ENCODE data around the gene PKDCC.

PKDCC gene

GRCh38 chr2:42035241-42035640, 12.6 kb upstream of the PKDCC start:
- H3K27me3 Mint-ChIP-seq, result peaks cover 26 to 31% of the 10 kb centered on the region in 2 donors
- H3K27ac Mint-ChIP-seq, result peak overlapping the region in 1 of 2 donors; percentile 12
- no peaks in the 10 kb centered on the region for H3K9me3 Mint-ChIP-seq
- H3K4me1 Mint-ChIP-seq (ENCODE audit: low read depth in 2 of 2), result peaks cover 0 to 13% of the 10 kb centered on the region in 2 donors
- H3K36me3 Mint-ChIP-seq (ENCODE audit: insufficient read depth), result no peaks in the 10 kb centered on the region
- no peak overlapping the region for H3K4me3 Mint-ChIP-seq
- DNase-seq, result no peak
- no peak for ATAC-seq (replicated peaks)

GRCh38 chr2:42036413-42036812, 11.4 kb upstream of the PKDCC start:
- Mint-ChIP-seq H3K4me1 (ENCODE audit: low read depth in 2 of 2) (peaks cover 0 to 13% of the 10 kb centered on the region in 2 donors), H3K27ac (no peak overlapping the region), H3K27me3 (peaks cover 15 to 21% of the 10 kb centered on the region in 2 donors), H3K4me3 (no peak overlapping the region), H3K36me3 (ENCODE audit: insufficient read depth) (no peaks in the 10 kb centered on the region), H3K9me3 (no peaks in the 10 kb centered on the region)
- ATAC-seq (replicated peaks) (no peak), DNase-seq (no peak)

GRCh38 chr2:42036940-42037339, 10.9 kb upstream of the PKDCC start:
- Mint-ChIP-seq H3K36me3 (ENCODE audit: insufficient read depth) (no peaks in the 10 kb centered on the region), H3K4me3 (no peak overlapping the region), H3K9me3 (no peaks in the 10 kb centered on the region), H3K27ac (no peak overlapping the region), H3K4me1 (ENCODE audit: low read depth in 2 of 2) (peaks cover 0 to 8% of the 10 kb centered on the region in 2 donors), H3K27me3 (peaks cover 15 to 21% of the 10 kb centered on the region in 2 donors)
- DNase-seq (no peak), ATAC-seq (replicated peaks) (no peak)

- Mint-ChIP-seq H3K9me3 (no peaks in the 10 kb centered on the region), H3K4me3 (no peak overlapping the region), H3K36me3 (ENCODE audit: insufficient read depth) (no peaks in the 10 kb centered on the region), H3K4me1 (ENCODE audit: low read depth in 2 of 2) (peaks cover 0 to 5% of the 10 kb centered on the region in 2 donors), H3K27me3 (peaks cover 37% of the 10 kb centered on the region in 2 donors), H3K27ac (no peak overlapping the region)
- ATAC-seq (replicated peaks) (no peak), DNase-seq (no peak)
These were observed 7.1 kb upstream of the PKDCC start for GRCh38 chr2:42040643-42041278.

- peaks cover 37 to 42% of the 10 kb centered on the region in 2 donors for H3K27me3 Mint-ChIP-seq
- DNase-seq (no peak), ATAC-seq (replicated peaks) (no peak)
- no peaks in the 10 kb centered on the region for H3K4me1 Mint-ChIP-seq (ENCODE audit: low read depth in 2 of 2)
- no peak overlapping the region for H3K27ac Mint-ChIP-seq
- H3K9me3 Mint-ChIP-seq, result no peaks in the 10 kb centered on the region
- no peaks in the 10 kb centered on the region for H3K36me3 Mint-ChIP-seq (ENCODE audit: insufficient read depth)
- H3K4me3 Mint-ChIP-seq, result no peak overlapping the region
These were observed 6.3 kb upstream of the PKDCC start for GRCh38 chr2:42041377-42042127.

GRCh38 chr2:42042631-42043355, 5.0 kb upstream of the PKDCC start:
- H3K27me3 Mint-ChIP-seq, result peaks cover 43 to 49% of the 10 kb centered on the region in 2 donors
- H3K36me3 Mint-ChIP-seq (ENCODE audit: insufficient read depth), result no peaks in the 10 kb centered on the region
- H3K4me3 Mint-ChIP-seq, result no peak overlapping the region
- H3K27ac Mint-ChIP-seq, result no peak overlapping the region
- DNase-seq (no peak), ATAC-seq (replicated peaks) (no peak)
- H3K4me1 Mint-ChIP-seq (ENCODE audit: low read depth in 2 of 2), result peaks cover 0 to 3% of the 10 kb centered on the region in 2 donors
- H3K9me3 Mint-ChIP-seq, result no peaks in the 10 kb centered on the region

GRCh38 chr2:42043789-42044394, 3.9 kb upstream of the PKDCC start:
- Mint-ChIP-seq H3K27me3 (peaks cover 43 to 49% of the 10 kb centered on the region in 2 donors), H3K4me1 (ENCODE audit: low read depth in 2 of 2) (peaks cover 0 to 3% of the 10 kb centered on the region in 2 donors), H3K27ac (no peak overlapping the region), H3K9me3 (no peaks in the 10 kb centered on the region), H3K36me3 (ENCODE audit: insufficient read depth) (no peaks in the 10 kb centered on the region), H3K4me3 (no peak overlapping the region)
- ATAC-seq (replicated peaks) (no peak), DNase-seq (no peak)

GRCh38 chr2:42044939-42045338, 2.9 kb upstream of the PKDCC start:
- H3K27me3 Mint-ChIP-seq, result peaks cover 48 to 53% of the 10 kb centered on the region in 2 donors
- DNase-seq, result no peak
- no peaks in the 10 kb centered on the region for H3K9me3 Mint-ChIP-seq

GRCh38 chr2:42045352-42045751, 2.5 kb upstream of the PKDCC start:
- Mint-ChIP-seq H3K4me1 (ENCODE audit: low read depth in 2 of 2) (peaks cover 0 to 3% of the 10 kb centered on the region in 2 donors), H3K4me3 (no peak overlapping the region)

More at GRCh38 chr2:42044939-42045338, 2.9 kb upstream of the PKDCC start:
- ATAC-seq (replicated peaks), result no peak
- H3K36me3 Mint-ChIP-seq (ENCODE audit: insufficient read depth), result no peaks in the 10 kb centered on the region
- H3K4me1 Mint-ChIP-seq (ENCODE audit: low read depth in 2 of 2), result peaks cover 0 to 3% of the 10 kb centered on the region in 2 donors
- H3K4me3 Mint-ChIP-seq, result no peak overlapping the region
- no peak overlapping the region for H3K27ac Mint-ChIP-seq

GRCh38 chr2:42045848-42046748, 1.7 kb upstream of the PKDCC start:
- DNase-seq (no peak), ATAC-seq (replicated peaks) (no peak)
- H3K4me3 Mint-ChIP-seq, result peak overlapping the region; percentile 69 to 73

More at GRCh38 chr2:42045352-42045751, 2.5 kb upstream of the PKDCC start:
- ATAC-seq (replicated peaks), result no peak
- no peak for DNase-seq
- H3K36me3 Mint-ChIP-seq (ENCODE audit: insufficient read depth), result no peaks in the 10 kb centered on the region
- H3K27ac Mint-ChIP-seq, result no peak overlapping the region
- H3K27me3 Mint-ChIP-seq, result peaks cover 52 to 57% of the 10 kb centered on the region in 2 donors
- H3K9me3 Mint-ChIP-seq, result no peaks in the 10 kb centered on the region

GRCh38 chr2:42046819-42047487, 868 bp upstream of the PKDCC start:
- Mint-ChIP-seq H3K27ac (no peak overlapping the region), H3K9me3 (no peaks in the 10 kb centered on the region), H3K36me3 (ENCODE audit: insufficient read depth) (no peaks in the 10 kb centered on the region), H3K27me3 (peaks cover 58 to 61% of the 10 kb centered on the region in 2 donors), H3K4me1 (ENCODE audit: low read depth in 2 of 2) (peaks cover 0 to 3% of the 10 kb centered on the region in 2 donors), H3K4me3 (peak overlapping the region; percentile 69 to 73)
- peak; percentile 52 for ATAC-seq (replicated peaks)
- peak in 1 of 3 experiments; percentile 3 for DNase-seq

More at GRCh38 chr2:42045848-42046748, 1.7 kb upstream of the PKDCC start:
- peaks cover 0 to 3% of the 10 kb centered on the region in 2 donors for H3K4me1 Mint-ChIP-seq (ENCODE audit: low read depth in 2 of 2)
- H3K27me3 Mint-ChIP-seq, result peaks cover 58 to 62% of the 10 kb centered on the region in 2 donors
- no peak overlapping the region for H3K27ac Mint-ChIP-seq
- no peaks in the 10 kb centered on the region for H3K9me3 Mint-ChIP-seq
- no peaks in the 10 kb centered on the region for H3K36me3 Mint-ChIP-seq (ENCODE audit: insufficient read depth)
